SK-N-SH (cell line): ENCODE data around the gene PLOD3. TPM values are rescaled to one million over a fixed set of nuclear protein-coding genes. Genes with fewer than 3 reads are reported as not detected.
A peak's percentile ranks its signal among the peaks of the same experiment; 100 is the strongest.

Experiments
- CTCF ChIA-PET: fragments of 300-600, 350-600 bp; formaldehyde crosslinking; extraction: SDS; loops from one replicate; lab custom pipeline; 2021; lab: Yijun Ruan, JAX
- POLR2A ChIA-PET: fragments of 350-600 bp; sonication (Branson Sonifier 250); formaldehyde crosslinking; extraction: SDS; loops from one replicate; lab custom pipeline; 2020; ENCODE audit warnings: antibody characterized with exemption, inconsistent platforms; lab: Yijun Ruan, JAX
- DNase-seq: peaks from one replicate; pipeline ENCODE4 v3.0.0; 2012
- H2AFZ ChIP-seq: fragments of 200-600 bp; sonication (generic); 2 replicates; pipeline ENCODE4 v1.8.1; 2016; ENCODE audit warnings: antibody characterized with exemption, mild to moderate bottlenecking, low read depth
- H3F3A ChIP-seq: fragments of 200-600 bp; sonication (generic); replicated peaks from 2 replicates; pipeline ENCODE3; 2016; ENCODE audit warnings: antibody characterized with exemption, mild to moderate bottlenecking; ENCODE audit not compliant: insufficient read depth
- H3K27ac ChIP-seq, 2 experiments: fragments of 200-500 bp in 1 of 2; fragments of 200-600 bp in 1 of 2; sonication (Bioruptor generic) in 1 of 2; sonication (generic), shearing (Covaris generic) in 1 of 2; 2 replicates each; pipeline versions ENCODE4 v1.5.1 to v1.6.1; 2014 to 2016; ENCODE audit warnings: low read depth in 2 of 2, inconsistent platforms in 1 of 2, low read length in 1 of 2, mild to moderate bottlenecking in 1 of 2, mixed read lengths in 1 of 2
- H3K27me3 ChIP-seq: fragments of 200-600 bp; sonication (generic), shearing (Covaris generic); 2 replicates; pipeline ENCODE4 v1.6.1; 2016; ENCODE audit warnings: mixed run types; ENCODE audit not compliant: insufficient read depth
- H3K36me3 ChIP-seq, 2 experiments: fragments of 200-500 bp in 1 of 2; fragments of 200-600 bp in 1 of 2; sonication (Bioruptor generic) in 1 of 2; sonication (generic) in 1 of 2; replicated peaks in 1 of 2; 2 replicates each; pipeline versions ENCODE3 to v1.5.1; 2014 to 2016; ENCODE audit warnings: low read length in 1 of 2, mild to moderate bottlenecking in 1 of 2; ENCODE audit not compliant: insufficient read depth in 2 of 2, control insufficient read depth in 1 of 2
- H3K4me1 ChIP-seq, 2 experiments: fragments of 200-500 bp in 1 of 2; fragments of 200-600 bp in 1 of 2; sonication (Bioruptor generic) in 1 of 2; sonication (generic), shearing (Covaris generic) in 1 of 2; 2 replicates each; pipeline versions ENCODE4 v1.5.1 to v1.6.1; 2014 to 2016; ENCODE audit warnings: low read depth in 1 of 2, low read length in 1 of 2, mixed run types in 1 of 2; ENCODE audit not compliant: insufficient read depth in 2 of 2, control insufficient read depth in 1 of 2
- H3K4me2 ChIP-seq: fragments of 200-600 bp; sonication (generic), shearing (Covaris generic); 2 replicates; pipeline ENCODE4 v1.6.1; 2017; ENCODE audit warnings: mixed run types
- H3K4me3 ChIP-seq, 2 experiments: fragments of 200-500 bp in 1 of 2; fragments of 200-600 bp in 1 of 2; sonication (Bioruptor generic) in 1 of 2; sonication (generic), shearing (Covaris generic) in 1 of 2; 2 replicates each; pipeline versions ENCODE4 v1.5.1 to v1.8.1; 2014 to 2016; ENCODE audit warnings: low read depth in 2 of 2, inconsistent platforms in 1 of 2, low read length in 1 of 2, mild to moderate bottlenecking in 1 of 2, mixed read lengths in 1 of 2, moderate library complexity in 1 of 2
- H3K79me2 ChIP-seq: fragments of 200-600 bp; sonication (generic); 2 replicates; pipeline ENCODE4 v1.8.1; 2017; ENCODE audit warnings: mild to moderate bottlenecking; ENCODE audit not compliant: insufficient read depth
- H3K9ac ChIP-seq: fragments of 200-600 bp; sonication (generic); 2 replicates; pipeline ENCODE4 v1.6.1; 2017; ENCODE audit warnings: mixed run types
- H3K9me2 ChIP-seq: fragments of 200-600 bp; sonication (generic); 2 replicates; pipeline ENCODE4 v1.6.1; 2017; ENCODE audit warnings: mixed run types
- H3K9me3 ChIP-seq: fragments of 200-600 bp; sonication (generic); 2 replicates; pipeline ENCODE4 v1.6.1; 2017; ENCODE audit warnings: mixed run types, mild to moderate bottlenecking, moderate library complexity
- H4K20me1 ChIP-seq: fragments of 200-600 bp; sonication (generic); 2 replicates; pipeline ENCODE4 v1.6.1; 2017; ENCODE audit warnings: mild to moderate bottlenecking, mixed run types; ENCODE audit not compliant: insufficient read depth
- CHD2 ChIP-seq: fragments of 150-350 bp; IDR thresholded peaks from 2 replicates; pipeline ENCODE4 v1.6.1; 2018; ENCODE audit warnings: low read length; ENCODE audit not compliant: partially characterized antibody
- FOXM1 ChIP-seq: IDR thresholded peaks from 2 replicates; pipeline ENCODE4 v1.4.0; 2012; ENCODE audit warnings: low read depth, mild to moderate bottlenecking
- GABPA ChIP-seq: IDR thresholded peaks from 2 replicates; pipeline ENCODE4 v1.4.0; 2012; ENCODE audit warnings: low read depth, mild to moderate bottlenecking
- JUND ChIP-seq: IDR thresholded peaks from 2 replicates; pipeline ENCODE4 v1.4.0; 2012
- NFIC ChIP-seq: IDR thresholded peaks from 2 replicates; pipeline ENCODE4 v1.4.0; 2012; ENCODE audit warnings: borderline replicate concordance
- TAF1 ChIP-seq: IDR thresholded peaks from 2 replicates; pipeline ENCODE4 v1.6.1; 2012; ENCODE audit warnings: low read depth, mild to moderate bottlenecking, low read length, moderate library complexity, borderline replicate concordance
- TEAD4 ChIP-seq: IDR thresholded peaks from 2 replicates; pipeline ENCODE4 v1.4.0; 2012; ENCODE audit warnings: mild to moderate bottlenecking, borderline replicate concordance; ENCODE audit not compliant: insufficient read depth
- YY1 ChIP-seq: IDR thresholded peaks from 2 replicates; pipeline ENCODE4 v1.4.0; 2012; ENCODE audit warnings: low read depth, mild to moderate bottlenecking
- WGBS: methylation state at CpG from one replicate; pipeline ENCODE4 v1.1.6; 2017; ENCODE audit warnings: low lambda C conversion rate; 5-methylcytosine and 5-hydroxymethylcytosine counted together
- polyA plus RNA-seq, 3 experiments: library from polyadenylated mRNA; depleted of rRNA; stranded (reverse); fragments of >200 nt; gene quantifications; 2 replicates each; pipeline ENCODE4 v1.2.3, GENCODE V29; 2012
- TF ChIP-seq, protein P1 (sequence below): IDR thresholded peaks from 2 replicates; pipeline ENCODE4 v1.4.0; 2012; ENCODE audit warnings: low read depth, borderline replicate concordance
- TF ChIP-seq, protein P2 (sequence below): IDR thresholded peaks from 2 replicates; pipeline ENCODE4; 2012
- TF ChIP-seq, protein P3 (sequence below): fragments of 200-600 bp; sonication (generic); IDR thresholded peaks from 2 replicates; pipeline ENCODE4 v1.6.1; 2017; ENCODE audit warnings: antibody characterized with exemption, mild to moderate bottlenecking, moderate library complexity
- TF ChIP-seq, protein P4 (sequence below): IDR thresholded peaks from 2 replicates; pipeline ENCODE4 v1.4.0; 2012; ENCODE audit warnings: low read depth

PLOD3 gene
- polyA plus RNA-seq, 1 of the 3 experiments (the other 2 are of a cell fraction), result 276 TPM

DNA sequence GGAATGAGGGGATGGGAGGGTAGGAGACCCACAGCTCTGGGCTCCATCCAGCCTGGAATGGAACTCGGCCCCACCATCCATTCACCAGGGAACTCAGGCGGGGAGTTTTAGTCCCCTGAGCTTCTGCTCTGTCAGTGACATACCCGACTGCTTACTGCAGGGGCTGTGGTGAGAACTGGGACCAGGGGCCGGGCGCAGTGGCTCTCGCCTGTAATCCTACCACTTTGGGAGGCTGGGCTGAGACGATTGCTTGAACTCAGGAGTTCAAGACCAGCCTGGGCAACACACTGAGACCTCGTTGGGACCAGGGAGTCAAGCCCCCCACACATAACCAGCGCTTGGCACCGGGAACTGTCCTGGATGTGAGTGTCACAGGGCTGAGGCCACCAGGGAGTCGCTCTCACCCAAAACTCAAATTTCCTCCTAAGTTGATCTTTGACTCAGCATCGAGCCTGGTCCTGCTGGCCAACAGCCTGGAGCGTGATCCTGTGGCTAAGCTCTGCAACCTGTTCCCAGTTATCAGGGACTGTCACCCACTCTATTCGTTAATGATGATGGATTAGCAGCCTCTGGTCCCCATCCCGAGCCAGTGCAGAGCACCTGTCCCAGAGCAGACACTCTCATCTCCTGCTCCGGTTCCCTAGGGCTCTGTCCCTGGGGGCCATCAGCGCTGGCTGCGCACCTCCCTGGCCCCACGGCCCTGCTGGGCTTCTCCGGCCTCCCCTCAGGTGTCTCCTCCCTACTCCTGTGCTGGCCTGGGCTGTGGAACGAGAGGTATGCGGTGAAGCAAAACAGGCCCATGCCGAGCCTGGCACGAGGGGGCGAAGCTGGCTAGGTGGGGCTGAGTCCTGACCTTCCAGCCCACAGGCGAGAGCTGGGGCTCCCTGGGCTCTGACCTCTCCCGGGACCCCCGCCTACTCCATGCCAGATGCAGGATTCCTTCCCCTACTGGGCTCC, 21.1 kb upstream of the PLOD3 start:
- no peak overlapping the region for H3K27ac ChIP-seq
- peaks cover 10% of the 10 kb centered on the region; the same call in 1 of the 2 replicates for H4K20me1 ChIP-seq
- H2AFZ ChIP-seq, result no peak overlapping the region
- H3K4me2 ChIP-seq, result no peak overlapping the region
- ChIA-PET POLR2A (interaction anchor here (0.6 to 1.4 kb wide), 4 partner anchors 13 to 21 kb away, joined by 3 to 5 read pairs (median 3); partner anchors contain the start of genes PLOD3 and ZNHIT1), CTCF (interaction anchor here (0.7 to 4.7 kb wide), 6 partner anchors 9 to 94 kb away, joined by 3 to 30 read pairs (median 4); no protein-coding TSS in a partner anchor)
- WGBS, result 92% methylated on average over 25 of the region's 28 CpGs
- H3F3A ChIP-seq, result peaks cover 6% of the 10 kb centered on the region
- DNase-seq, result peak; percentile 34
- peaks cover 35 to 46% of the 10 kb centered on the region in 2 experiments for H3K36me3 ChIP-seq
- no peak overlapping the region for H3K9ac ChIP-seq
- H3K9me3 ChIP-seq, result no peaks in the 10 kb centered on the region
- H3K9me2 ChIP-seq, result no peaks in the 10 kb centered on the region
- H3K4me1 ChIP-seq, result peaks cover 2 to 5% of the 10 kb centered on the region in 2 experiments; a peak in 1 of 4 replicates
- peaks cover 31% of the 10 kb centered on the region for H3K79me2 ChIP-seq
- no peak overlapping the region for H3K4me3 ChIP-seq
- H3K27me3 ChIP-seq, result no peaks in the 10 kb centered on the region
- TF ChIP-seq JUND (no peak), YY1 (no peak), FOXM1 (no peak), TEAD4 (no peak), NFIC (no peak), GABPA (no peak), TAF1 (no peak), CHD2 (no peak)
- TF ChIP-seq, protein P1, sequence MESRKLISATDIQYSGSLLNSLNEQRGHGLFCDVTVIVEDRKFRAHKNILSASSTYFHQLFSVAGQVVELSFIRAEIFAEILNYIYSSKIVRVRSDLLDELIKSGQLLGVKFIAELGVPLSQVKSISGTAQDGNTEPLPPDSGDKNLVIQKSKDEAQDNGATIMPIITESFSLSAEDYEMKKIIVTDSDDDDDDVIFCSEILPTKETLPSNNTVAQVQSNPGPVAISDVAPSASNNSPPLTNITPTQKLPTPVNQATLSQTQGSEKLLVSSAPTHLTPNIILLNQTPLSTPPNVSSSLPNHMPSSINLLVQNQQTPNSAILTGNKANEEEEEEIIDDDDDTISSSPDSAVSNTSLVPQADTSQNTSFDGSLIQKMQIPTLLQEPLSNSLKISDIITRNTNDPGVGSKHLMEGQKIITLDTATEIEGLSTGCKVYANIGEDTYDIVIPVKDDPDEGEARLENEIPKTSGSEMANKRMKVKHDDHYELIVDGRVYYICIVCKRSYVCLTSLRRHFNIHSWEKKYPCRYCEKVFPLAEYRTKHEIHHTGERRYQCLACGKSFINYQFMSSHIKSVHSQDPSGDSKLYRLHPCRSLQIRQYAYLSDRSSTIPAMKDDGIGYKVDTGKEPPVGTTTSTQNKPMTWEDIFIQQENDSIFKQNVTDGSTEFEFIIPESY, result no peak
- TF ChIP-seq, protein P2, sequence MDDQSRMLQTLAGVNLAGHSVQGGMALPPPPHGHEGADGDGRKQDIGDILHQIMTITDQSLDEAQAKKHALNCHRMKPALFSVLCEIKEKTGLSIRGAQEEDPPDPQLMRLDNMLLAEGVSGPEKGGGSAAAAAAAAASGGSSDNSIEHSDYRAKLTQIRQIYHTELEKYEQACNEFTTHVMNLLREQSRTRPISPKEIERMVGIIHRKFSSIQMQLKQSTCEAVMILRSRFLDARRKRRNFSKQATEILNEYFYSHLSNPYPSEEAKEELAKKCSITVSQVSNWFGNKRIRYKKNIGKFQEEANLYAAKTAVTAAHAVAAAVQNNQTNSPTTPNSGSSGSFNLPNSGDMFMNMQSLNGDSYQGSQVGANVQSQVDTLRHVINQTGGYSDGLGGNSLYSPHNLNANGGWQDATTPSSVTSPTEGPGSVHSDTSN, result no peak
- TF ChIP-seq, protein P3, sequence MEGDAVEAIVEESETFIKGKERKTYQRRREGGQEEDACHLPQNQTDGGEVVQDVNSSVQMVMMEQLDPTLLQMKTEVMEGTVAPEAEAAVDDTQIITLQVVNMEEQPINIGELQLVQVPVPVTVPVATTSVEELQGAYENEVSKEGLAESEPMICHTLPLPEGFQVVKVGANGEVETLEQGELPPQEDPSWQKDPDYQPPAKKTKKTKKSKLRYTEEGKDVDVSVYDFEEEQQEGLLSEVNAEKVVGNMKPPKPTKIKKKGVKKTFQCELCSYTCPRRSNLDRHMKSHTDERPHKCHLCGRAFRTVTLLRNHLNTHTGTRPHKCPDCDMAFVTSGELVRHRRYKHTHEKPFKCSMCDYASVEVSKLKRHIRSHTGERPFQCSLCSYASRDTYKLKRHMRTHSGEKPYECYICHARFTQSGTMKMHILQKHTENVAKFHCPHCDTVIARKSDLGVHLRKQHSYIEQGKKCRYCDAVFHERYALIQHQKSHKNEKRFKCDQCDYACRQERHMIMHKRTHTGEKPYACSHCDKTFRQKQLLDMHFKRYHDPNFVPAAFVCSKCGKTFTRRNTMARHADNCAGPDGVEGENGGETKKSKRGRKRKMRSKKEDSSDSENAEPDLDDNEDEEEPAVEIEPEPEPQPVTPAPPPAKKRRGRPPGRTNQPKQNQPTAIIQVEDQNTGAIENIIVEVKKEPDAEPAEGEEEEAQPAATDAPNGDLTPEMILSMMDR, result no peak
- TF ChIP-seq, protein P4, sequence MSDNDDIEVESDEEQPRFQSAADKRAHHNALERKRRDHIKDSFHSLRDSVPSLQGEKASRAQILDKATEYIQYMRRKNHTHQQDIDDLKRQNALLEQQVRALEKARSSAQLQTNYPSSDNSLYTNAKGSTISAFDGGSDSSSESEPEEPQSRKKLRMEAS, result no peak
